Fibroblast of lung (primary cell): ENCODE results near the gene TRPV4.

Source experiments
- CTCF ChIP-seq, 2 donors: IDR thresholded peaks in 1 of 2; conservative IDR thresholded peaks in 1 of 2; 1 replicate in 1 of 2; 2 replicates in 1 of 2; pipeline ENCODE4 v1.5.1; 2011 to 2012; ENCODE audit warnings: low read length in 2 of 2, control low read depth in 1 of 2, inconsistent platforms in 1 of 2, low read depth in 1 of 2, mild to moderate bottlenecking in 1 of 2
- EZH2 ChIP-seq: IDR thresholded peaks from 2 replicates; pipeline ENCODE4 v1.5.1; 2012; ENCODE audit warnings: low read length, control low read depth, mild to moderate bottlenecking; ENCODE audit errors: missing control alignments

- no peak for TF ChIP-seq EZH2
- TF ChIP-seq CTCF (conservative IDR thresholded peaks at IDR 0.05 in 1 of 2, IDR thresholded peaks at IDR 0.05 in 1 of 2; ENCODE audit: low read depth in 1 of 2, low read length in 2 of 2), result no peak
Measured at GRCh38 chr12:109800536-109800935, 32.7 kb downstream of the TRPV4 start.
